ENCODE data around the gene FKBP3. TPM values are rescaled to one million over a fixed set of nuclear protein-coding genes. Genes with fewer than 3 reads are reported as not detected.

Gene FKBP3
- total RNA-seq, 2 experiments from 2014 or later: 22.4 to 41.1 TPM

GRCh38 chr14:45181329-45181728, 47.0 kb upstream of the FKBP3 start:
- Histone ChIP-seq H3K4me3 (ENCODE audit: low read depth, low read length, poor library complexity, severe bottlenecking) (no peak overlapping the region), H3K36me3 (ENCODE audit: insufficient read depth, low read length) (peaks cover 25% of the 10 kb centered on the region), H2AFZ (ENCODE audit: low read length) (no peak overlapping the region), H3K4me2 (ENCODE audit: low read length) (no peak overlapping the region), H4K20me1 (ENCODE audit: insufficient read depth, low read length) (no peaks in the 10 kb centered on the region), H3K4me1 (ENCODE audit: insufficient read depth, low read length, poor library complexity, severe bottlenecking) (no peaks in the 10 kb centered on the region), H3K79me2 (ENCODE audit: insufficient read depth, low read depth, low read length) (no peaks in the 10 kb centered on the region), H3K9me3 (ENCODE audit: low read length) (no peaks in the 10 kb centered on the region), H3K27ac (ENCODE audit: low read depth, low read length, poor library complexity, severe bottlenecking) (no peak overlapping the region), H3K9me2 (ENCODE audit: insufficient read depth, low read length) (no peaks in the 10 kb centered on the region)
- no TSS peak for BruUV-seq (replicated peaks)
- ChIA-PET CTCF (ENCODE audit: unreplicated experiment) (no interaction called here), POLR2A (no interaction called here)
- TF ChIP-seq EZH2phosphoT487 (IDR thresholded peaks at IDR 0.05; ENCODE audit: borderline replicate concordance, low read depth, low read length): no peak
- TF ChIP-seq, protein P1, sequence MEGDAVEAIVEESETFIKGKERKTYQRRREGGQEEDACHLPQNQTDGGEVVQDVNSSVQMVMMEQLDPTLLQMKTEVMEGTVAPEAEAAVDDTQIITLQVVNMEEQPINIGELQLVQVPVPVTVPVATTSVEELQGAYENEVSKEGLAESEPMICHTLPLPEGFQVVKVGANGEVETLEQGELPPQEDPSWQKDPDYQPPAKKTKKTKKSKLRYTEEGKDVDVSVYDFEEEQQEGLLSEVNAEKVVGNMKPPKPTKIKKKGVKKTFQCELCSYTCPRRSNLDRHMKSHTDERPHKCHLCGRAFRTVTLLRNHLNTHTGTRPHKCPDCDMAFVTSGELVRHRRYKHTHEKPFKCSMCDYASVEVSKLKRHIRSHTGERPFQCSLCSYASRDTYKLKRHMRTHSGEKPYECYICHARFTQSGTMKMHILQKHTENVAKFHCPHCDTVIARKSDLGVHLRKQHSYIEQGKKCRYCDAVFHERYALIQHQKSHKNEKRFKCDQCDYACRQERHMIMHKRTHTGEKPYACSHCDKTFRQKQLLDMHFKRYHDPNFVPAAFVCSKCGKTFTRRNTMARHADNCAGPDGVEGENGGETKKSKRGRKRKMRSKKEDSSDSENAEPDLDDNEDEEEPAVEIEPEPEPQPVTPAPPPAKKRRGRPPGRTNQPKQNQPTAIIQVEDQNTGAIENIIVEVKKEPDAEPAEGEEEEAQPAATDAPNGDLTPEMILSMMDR (conservative IDR thresholded peaks at IDR 0.05; ENCODE audit: low read length): no peak
- intact Hi-C loops (cut with micrococcal nuclease; ENCODE audit: unreplicated experiment): no loop called here
- DNase-seq (ENCODE audit: low spot score): no peak

DNA sequence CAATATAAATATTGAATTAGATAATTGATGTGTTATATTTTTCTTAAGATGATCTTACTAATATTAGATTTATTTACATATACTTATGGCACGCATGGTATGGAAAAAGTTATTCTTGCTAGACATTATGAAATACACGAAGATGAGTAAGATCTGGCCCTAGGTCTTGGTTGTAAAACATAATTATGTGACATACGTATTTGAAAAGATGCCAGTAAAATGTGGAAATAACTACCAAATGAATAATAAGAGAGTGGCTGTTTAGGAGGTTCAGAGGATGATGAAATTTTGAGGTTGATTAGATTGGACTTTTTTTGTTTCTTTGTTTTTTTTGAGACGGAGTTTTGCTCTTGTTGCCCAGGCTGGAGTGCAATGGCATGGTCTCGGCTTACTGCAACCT, 42.8 kb upstream of the FKBP3 start:
- Histone ChIP-seq H3K4me2 (ENCODE audit: low read length) (no peak overlapping the region), H3K4me1 (ENCODE audit: insufficient read depth, low read length, poor library complexity, severe bottlenecking) (no peaks in the 10 kb centered on the region), H4K20me1 (ENCODE audit: insufficient read depth, low read length) (no peaks in the 10 kb centered on the region), H3K27ac (ENCODE audit: low read depth, low read length, poor library complexity, severe bottlenecking) (no peak overlapping the region), H3K79me2 (ENCODE audit: insufficient read depth, low read depth, low read length) (no peaks in the 10 kb centered on the region), H3K9me3 (ENCODE audit: low read length) (no peaks in the 10 kb centered on the region), H3K9me2 (ENCODE audit: insufficient read depth, low read length) (no peaks in the 10 kb centered on the region), H3K4me3 (ENCODE audit: low read depth, low read length, poor library complexity, severe bottlenecking) (no peak overlapping the region), H3K36me3 (ENCODE audit: insufficient read depth, low read length) (peaks cover 41% of the 10 kb centered on the region), H2AFZ (ENCODE audit: low read length) (no peak overlapping the region)
- TF ChIP-seq, protein P1 (conservative IDR thresholded peaks at IDR 0.05; ENCODE audit: low read length): no peak
- no peak for TF ChIP-seq EZH2phosphoT487 (IDR thresholded peaks at IDR 0.05; ENCODE audit: borderline replicate concordance, low read depth, low read length)
- ChIA-PET CTCF (ENCODE audit: unreplicated experiment) (no interaction called here), POLR2A (no interaction called here)
- intact Hi-C loops (cut with micrococcal nuclease; ENCODE audit: unreplicated experiment): no loop called here
- DNase-seq (ENCODE audit: low spot score): no peak
- no TSS peak for BruUV-seq (replicated peaks)

- POLR2A ChIA-PET: interaction anchor here (0.6 to 1.3 kb wide), 8 partner anchors 10 to 186 kb away, joined by 3 to 13 read pairs (median 4); no protein-coding TSS in a partner anchor
- BruUV-seq (replicated peaks): no TSS peak
Observed at GRCh38 chr14:45169906-45170305, 35.6 kb upstream of the FKBP3 start.

More at GRCh38 chr14:45169906-45170305, 35.6 kb upstream of the FKBP3 start:
- Histone ChIP-seq H3K4me2 (ENCODE audit: low read length) (no peak overlapping the region), H2AFZ (ENCODE audit: low read length) (no peak overlapping the region), H3K4me1 (ENCODE audit: insufficient read depth, low read length, poor library complexity, severe bottlenecking) (no peaks in the 10 kb centered on the region), H3K4me3 (ENCODE audit: low read depth, low read length, poor library complexity, severe bottlenecking) (no peak overlapping the region), H3K79me2 (ENCODE audit: insufficient read depth, low read depth, low read length) (no peaks in the 10 kb centered on the region), H3K9me2 (ENCODE audit: insufficient read depth, low read length) (no peaks in the 10 kb centered on the region), H4K20me1 (ENCODE audit: insufficient read depth, low read length) (no peaks in the 10 kb centered on the region), H3K9me3 (ENCODE audit: low read length) (no peaks in the 10 kb centered on the region), H3K27ac (ENCODE audit: low read depth, low read length, poor library complexity, severe bottlenecking) (no peak overlapping the region), H3K36me3 (ENCODE audit: insufficient read depth, low read length) (peaks cover 78% of the 10 kb centered on the region)
- CTCF ChIA-PET (ENCODE audit: unreplicated experiment): no interaction called here
- DNase-seq (ENCODE audit: low spot score): no peak
- intact Hi-C loops (cut with micrococcal nuclease; ENCODE audit: unreplicated experiment): no loop called here
- TF ChIP-seq EZH2phosphoT487 (IDR thresholded peaks at IDR 0.05; ENCODE audit: borderline replicate concordance, low read depth, low read length): no peak

Measured in OCI-LY7 (cell line).